Measurements from ENCODE around the gene FTL. TPM values are rescaled to one million over a fixed set of nuclear protein-coding genes. Genes with fewer than 3 reads are reported as not detected.
"Not testable (repeated sequence)": the region's sequence is repeated elsewhere in the genome, so short reads cannot be mapped to it uniquely, and the experiment has no call there.

FTL gene
- total RNA-seq, result 9,334 TPM
- long read RNA-seq, transcript FTL-201 (4 exons, 878 nt), result major isoform, 10,324 of 10,534 reads
- long read RNA-seq, partial matches to known transcripts, result 79 of 10,534 reads
- long read RNA-seq, other reads (novel, unspliced or antisense), result 131 of 10,534 reads

- peak; percentile 99 for DNase-seq (ENCODE audit: low spot score)
Observed at GRCh38 chr19:48965040-48965805, at the start of gene FTL. TSS of gene FTL (plus strand) at chr19:48965309. CDS start at chr19:48965508, 199 bp downstream.

GRCh38 chr19:48915757-48916156 lies 49.4 kb upstream of the FTL start:
- no peak for DNase-seq (ENCODE audit: low spot score)

GRCh38 chr19:48918071-48918470 lies 47.0 kb upstream of the FTL start:
- DNase-seq (ENCODE audit: low spot score), result no peak

- DNase-seq (ENCODE audit: low spot score), result no peak
Observed at GRCh38 chr19:48918801-48919247, 46.3 kb upstream of the FTL start.

GRCh38 chr19:48919271-48919670 lies 45.8 kb upstream of the FTL start:
- DNase-seq (ENCODE audit: low spot score), result not testable (repeated sequence)

- DNase-seq (ENCODE audit: low spot score), result no peak
Observed at GRCh38 chr19:48920949-48921348, 44.2 kb upstream of the FTL start.

- DNase-seq (ENCODE audit: low spot score), result no peak
Observed at GRCh38 chr19:48921721-48922500, 43.2 kb upstream of the FTL start.

- no peak for DNase-seq (ENCODE audit: low spot score)
Observed at GRCh38 chr19:48922548-48923490, 42.3 kb upstream of the FTL start.

- DNase-seq (ENCODE audit: low spot score), result no peak
Observed at GRCh38 chr19:48925240-48925843, 39.8 kb upstream of the FTL start.

GRCh38 chr19:48925890-48926289 lies 39.2 kb upstream of the FTL start:
- DNase-seq (ENCODE audit: low spot score), result not testable (repeated sequence)

GRCh38 chr19:48926909-48927308 lies 38.2 kb upstream of the FTL start:
- DNase-seq (ENCODE audit: low spot score), result no peak

- not testable (repeated sequence) for DNase-seq (ENCODE audit: low spot score)
Observed at GRCh38 chr19:48927692-48928091, 37.4 kb upstream of the FTL start.

- no peak for DNase-seq (ENCODE audit: low spot score)
Observed at GRCh38 chr19:48928164-48929025, 36.7 kb upstream of the FTL start.

GRCh38 chr19:48933382-48933932 lies 31.7 kb upstream of the FTL start, which contains the start of gene DHDH:
TSS of gene DHDH (plus strand) at chr19:48933699. CDS start at chr19:48933722, 23 bp downstream.
- peak; percentile 93 for DNase-seq (ENCODE audit: low spot score)

GRCh38 chr19:48934837-48935236 lies 30.3 kb upstream of the FTL start:
- DNase-seq (ENCODE audit: low spot score), result no peak

GRCh38 chr19:48935864-48936263 lies 29.2 kb upstream of the FTL start:
- DNase-seq (ENCODE audit: low spot score), result no peak

GRCh38 chr19:48938256-48938655 lies 26.9 kb upstream of the FTL start:
- DNase-seq (ENCODE audit: low spot score), result no peak

- no peak for DNase-seq (ENCODE audit: low spot score)
Observed at GRCh38 chr19:48940902-48941301, 24.2 kb upstream of the FTL start.

GRCh38 chr19:48943081-48943480 lies 22.0 kb upstream of the FTL start:
- no peak for DNase-seq (ENCODE audit: low spot score)
